GM23338 (cell line): ENCODE results near the gene TTLL8. TPM values are rescaled to one million over a fixed set of nuclear protein-coding genes. Genes with fewer than 3 reads are reported as not detected.

Experiments used
- ATAC-seq: fragments of 200-7000 bp; cut with Tn5 transposase; 3 replicates; pipeline ENCODE4 v1.9.1; 2020
- DNase-seq: peaks from one replicate; pipeline ENCODE4 v3.0.0-alpha.2; 2015; ENCODE audit warnings: low spot score
- H2AFZ ChIP-seq: fragments of 200-600 bp; sonication (generic); 2 replicates; pipeline ENCODE4 v1.8.0; 2016; ENCODE audit warnings: antibody characterized with exemption, mild to moderate bottlenecking, moderate library complexity
- H3F3A ChIP-seq: fragments of 200-600 bp; sonication (generic); replicated peaks from 2 replicates; pipeline ENCODE4 v1.8.0; 2017; ENCODE audit warnings: antibody characterized with exemption, mixed run types, low read depth
- H3K27ac ChIP-seq: fragments of 200-600 bp; sonication (generic); 2 replicates; pipeline ENCODE4 v1.6.1; 2016; ENCODE audit warnings: low read depth
- H3K27me3 ChIP-seq: fragments of 200-600 bp; sonication (generic); 2 replicates; pipeline ENCODE4 v1.8.0; 2016; ENCODE audit warnings: mild to moderate bottlenecking, mixed run types, moderate library complexity; ENCODE audit not compliant: insufficient read depth
- H3K36me3 ChIP-seq: fragments of 200-600 bp; sonication (generic); 2 replicates; pipeline ENCODE4 v1.8.0; 2016; ENCODE audit warnings: mild to moderate bottlenecking; ENCODE audit not compliant: insufficient read depth
- H3K4me1 ChIP-seq: fragments of 200-600 bp; sonication (generic); 2 replicates; pipeline ENCODE4 v1.8.0; 2016; ENCODE audit warnings: mild to moderate bottlenecking, moderate library complexity; ENCODE audit not compliant: insufficient read depth
- H3K4me2 ChIP-seq: fragments of 200-600 bp; sonication (generic); 2 replicates; pipeline ENCODE4 v1.7.1; 2017; ENCODE audit warnings: mixed run types
- H3K4me3 ChIP-seq: fragments of 200-600 bp; sonication (generic); 2 replicates; pipeline ENCODE4 v1.6.1; 2016; ENCODE audit warnings: mixed run types
- H3K79me2 ChIP-seq: fragments of 200-600 bp; sonication (generic); replicated peaks from 2 replicates; pipeline ENCODE4 v1.8.0; 2017; ENCODE audit warnings: mild to moderate bottlenecking; ENCODE audit not compliant: insufficient read depth
- H3K9me2 ChIP-seq: fragments of 200-600 bp; sonication (generic); 2 replicates; pipeline ENCODE4 v1.8.0; 2017; ENCODE audit not compliant: insufficient read depth
- H4K20me1 ChIP-seq: fragments of 200-600 bp; sonication (generic); replicated peaks from 2 replicates; pipeline ENCODE4 v1.8.0; 2017; ENCODE audit warnings: mild to moderate bottlenecking; ENCODE audit not compliant: insufficient read depth
- H3K27ac Mint-ChIP-seq: 2 replicates; pipeline ENCODE4 v1.8.0; 2020; ENCODE audit warnings: inconsistent platforms, mild to moderate bottlenecking, moderate library complexity, mixed read lengths
- H3K27me3 Mint-ChIP-seq: 3 replicates; pipeline ENCODE4 v1.8.0; 2022; ENCODE audit warnings: low read depth, mild to moderate bottlenecking, moderate library complexity, mixed read lengths, inconsistent platforms; ENCODE audit not compliant: insufficient read depth, poor library complexity
- H3K36me3 Mint-ChIP-seq: 3 replicates; pipeline ENCODE4 v1.8.0; 2021; ENCODE audit warnings: low read depth, mild to moderate bottlenecking, inconsistent platforms, moderate library complexity, mixed read lengths
- H3K4me1 Mint-ChIP-seq: 3 replicates; pipeline ENCODE4 v1.8.0; 2020; ENCODE audit warnings: mild to moderate bottlenecking, inconsistent platforms, mixed read lengths
- H3K4me3 Mint-ChIP-seq: 3 replicates; pipeline ENCODE4 v1.8.0; 2021; ENCODE audit warnings: moderate library complexity, mild to moderate bottlenecking, inconsistent platforms, mixed read lengths
- H3K9me3 Mint-ChIP-seq: 3 replicates; pipeline ENCODE4 v1.8.0; 2020; ENCODE audit warnings: moderate library complexity, mild to moderate bottlenecking, inconsistent platforms, mixed read lengths
- CREB1 ChIP-seq: fragments of 250-450 bp; sonication (Bioruptor Pico); IDR thresholded peaks from 2 replicates; pipeline ENCODE4 v1.5.0; 2020; ENCODE audit warnings: low read depth, mild to moderate bottlenecking, moderate library complexity
- ZNF462 ChIP-seq: fragments of 250-450 bp; sonication (Bioruptor Pico); IDR thresholded peaks from 2 replicates; pipeline ENCODE4 v1.5.0; 2020; ENCODE audit warnings: mild to moderate bottlenecking, moderate library complexity
- polyA plus RNA-seq: library from polyadenylated mRNA; unstranded; fragments of >200 nt; fragmentation: Nextera tagmentation; extraction: Ambion mirVana; gene quantifications from 2 replicates; pipeline ENCODE4 v1.2.1, GENCODE V29; 2016
- total RNA-seq: library from RNA; depleted of rRNA; stranded (reverse); fragments of >200 nt; shearing (Covaris generic); gene quantifications from 2 replicates; pipeline ENCODE4 v1.2.3, GENCODE V29; 2014

Gene TTLL8
- total and polyA plus RNA-seq, 2 experiments from 2014 or later = not detected

DNA sequence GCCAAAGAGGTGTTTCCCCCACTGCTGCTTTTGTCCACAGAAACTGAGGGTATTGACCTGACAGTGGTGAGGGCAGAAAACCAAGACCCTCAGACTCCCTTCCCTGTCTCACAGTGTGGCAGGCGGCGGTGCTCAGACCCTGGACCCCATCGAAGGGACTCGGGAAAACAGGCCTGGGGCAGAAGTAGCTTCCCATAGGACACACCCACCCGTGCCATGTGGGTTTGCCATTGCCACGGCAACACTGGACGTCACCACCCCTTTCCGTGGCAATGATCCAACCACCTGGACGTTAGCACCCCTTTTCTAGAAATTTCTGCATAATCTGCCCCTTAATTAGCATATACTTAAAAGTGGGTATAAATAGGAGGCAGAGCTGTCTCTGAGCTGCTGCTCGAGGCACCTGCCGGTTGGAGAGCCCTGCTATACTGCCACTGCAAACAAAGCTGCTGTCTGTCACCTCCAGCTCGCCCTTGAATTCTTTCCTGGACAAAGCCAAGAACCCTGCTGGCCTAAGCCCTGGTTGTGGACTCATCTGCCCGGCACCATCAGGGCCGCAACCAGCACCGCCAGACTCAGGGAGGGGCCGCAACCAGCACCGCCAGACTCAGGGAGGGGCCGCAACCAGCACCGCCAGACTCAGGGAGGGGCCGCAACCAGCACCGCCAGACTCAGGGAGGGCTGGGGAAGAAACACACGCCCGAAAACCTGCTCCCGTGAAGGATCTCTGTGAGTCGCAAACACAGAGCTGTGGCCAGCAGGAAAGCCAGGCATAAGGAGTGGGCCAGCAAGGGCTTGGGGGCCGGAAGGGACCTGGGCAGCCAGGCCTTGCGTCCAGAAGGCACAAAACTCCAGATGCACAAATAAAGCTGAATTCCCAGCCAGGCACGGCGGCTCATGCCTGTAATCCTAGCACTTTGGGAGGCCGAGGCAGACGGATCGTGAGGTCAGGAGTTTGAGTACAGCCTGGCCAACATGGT lies 16.7 kb upstream of the TTLL8 start:
- peak; percentile 55 for DNase-seq
- no peaks in the 10 kb centered on the region for H3F3A ChIP-seq

More for the DNA sequence above, 16.7 kb upstream of the TTLL8 start:
- H3K9me3 Mint-ChIP-seq = no peaks in the 10 kb centered on the region
- Histone ChIP-seq H3K4me3 (no peak overlapping the region), H3K4me2 (no peak overlapping the region), H2AFZ (peak overlapping the region; percentile 72; the same call in 1 of the 2 replicates), H3K36me3 (no peaks in the 10 kb centered on the region), H3K27me3 (no peaks in the 10 kb centered on the region), H3K27ac (no peak overlapping the region), H3K4me1 (no peaks in the 10 kb centered on the region), H4K20me1 (no peaks in the 10 kb centered on the region), H3K9me2 (no peaks in the 10 kb centered on the region), H3K79me2 (no peaks in the 10 kb centered on the region)
- peak; percentile 40 for ATAC-seq
- H3K27me3 Mint-ChIP-seq = peaks cover 7% of the 10 kb centered on the region
- TF ChIP-seq CREB1 (CRISPR knock-in tag) (0 out of 2 replicates have a peak, but pooled peaks have one; percentile 33), ZNF462 (no peak)
- H3K4me1 Mint-ChIP-seq = no peaks in the 10 kb centered on the region
- H3K36me3 Mint-ChIP-seq = no peaks in the 10 kb centered on the region
- H3K4me3 Mint-ChIP-seq = no peak overlapping the region
- H3K27ac Mint-ChIP-seq = no peak overlapping the region
